Stimulated activated CD8-positive, alpha-beta memory T cell treated with anti-CD3 and anti-CD28 coated beads, Interleukin-15, amount 100 ng/mL, for 24 hours (primary cell): ENCODE results near the gene PDF.

ENCODE experiments used
- DNase-seq: peaks from one replicate; pipeline ENCODE4 v3.0.0-alpha.2; 2020; ENCODE audit warnings: low read depth

PDF gene

DNA sequence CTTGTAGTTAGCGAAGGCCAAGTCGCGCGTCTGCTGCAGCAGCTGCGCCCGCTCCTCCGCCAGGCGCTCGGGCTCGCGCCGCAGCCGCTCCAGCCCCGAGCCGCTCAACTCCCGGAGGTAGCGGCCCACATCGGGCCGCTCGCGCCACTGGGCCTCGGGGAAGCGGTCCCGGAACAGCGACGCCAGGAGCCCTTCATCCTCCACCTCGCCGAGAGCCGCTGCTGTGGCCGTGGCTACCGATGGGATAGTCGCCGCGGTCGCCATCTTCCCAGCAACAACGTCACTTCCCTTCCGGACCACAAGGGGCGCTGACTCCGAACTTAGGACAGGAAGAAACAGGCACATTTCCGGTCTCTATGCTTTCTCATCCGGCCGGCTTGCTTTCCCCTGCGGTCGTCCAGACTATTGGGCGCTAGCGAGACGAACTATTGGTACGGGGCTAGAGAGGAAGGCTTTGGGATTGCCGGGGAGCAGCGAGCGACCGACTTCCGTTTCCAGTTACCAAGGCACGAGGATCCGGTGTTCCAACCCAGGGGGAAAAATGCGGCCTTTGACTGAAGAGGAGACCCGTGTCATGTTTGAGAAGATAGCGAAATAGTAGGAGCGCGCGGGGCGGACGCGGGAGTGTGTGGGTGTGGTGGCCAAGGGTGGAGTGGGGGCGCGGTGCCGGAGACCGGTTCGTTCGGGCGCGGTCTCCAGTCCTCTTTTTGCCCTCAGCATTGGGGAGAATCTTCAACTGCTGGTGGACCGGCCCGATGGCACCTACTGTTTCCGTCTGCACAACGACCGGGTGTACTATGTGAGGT lies 9.1 kb upstream of the PDF start, which contains the start of the genes COG8 and NIP7:
Gene COG8, minus strand, starts transcription at position 276 of the 806 bp plus-strand sequence. Its CDS starts 12 bp downstream, at position 264.
Gene NIP7, plus strand, starts transcription at position 484 of the 806 bp plus-strand sequence. Its CDS starts 58 bp downstream, at position 542.
- peak; percentile 77 for DNase-seq

DNA sequence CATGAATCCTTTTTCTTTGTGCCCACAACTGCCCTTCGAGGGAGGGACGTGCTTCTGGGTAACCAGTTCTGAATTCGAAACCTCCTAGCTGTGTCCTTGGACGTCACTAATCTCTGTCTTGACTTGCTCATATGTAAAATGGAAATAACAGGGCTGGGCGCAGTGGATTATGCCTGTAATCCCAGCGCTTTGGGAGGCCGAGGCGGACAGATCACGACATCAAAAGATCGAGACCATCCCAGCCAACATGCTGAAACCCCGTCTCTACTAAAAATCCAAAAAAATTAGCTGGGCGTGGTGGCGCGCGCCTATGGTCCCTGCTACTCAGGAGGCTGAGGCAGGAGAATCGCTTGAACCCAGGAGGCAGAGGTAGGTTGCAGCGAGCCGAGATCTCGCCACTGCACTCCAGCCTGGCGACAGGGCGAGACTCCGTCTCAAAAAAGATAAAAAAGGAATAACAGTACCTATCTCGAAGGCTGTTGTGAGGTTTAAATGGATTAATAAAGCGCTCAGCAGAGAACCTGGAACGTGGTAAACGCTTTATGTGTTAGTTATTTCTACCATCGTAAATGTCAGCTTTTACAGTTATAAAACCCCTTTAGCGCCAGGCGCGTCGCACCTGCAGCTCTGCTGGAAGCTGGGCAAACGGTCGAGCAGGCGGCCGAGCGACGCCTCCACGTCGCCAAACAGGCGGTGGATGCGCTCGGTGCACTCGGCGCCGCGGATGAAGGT lies 8.3 kb upstream of the PDF start:
- DNase-seq: no peak

DNA sequence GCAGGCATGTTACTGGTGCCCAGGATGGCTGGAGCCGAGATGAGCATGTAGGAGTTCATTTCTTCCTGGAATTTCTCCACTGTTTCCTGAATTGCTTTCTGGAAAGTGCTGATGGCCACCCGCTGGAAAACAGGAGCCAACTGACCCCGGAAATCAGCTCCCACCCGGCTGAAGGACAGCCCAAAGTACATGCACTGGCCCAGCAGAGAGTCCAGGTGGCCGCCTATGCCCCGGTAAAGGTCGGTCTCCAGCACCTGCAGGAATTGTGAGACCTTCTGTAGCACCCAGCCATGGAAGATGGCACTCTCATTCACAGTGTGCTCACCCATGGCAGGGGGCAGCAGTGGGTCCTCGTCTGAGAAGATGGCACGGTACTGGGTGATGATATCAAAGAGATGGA lies 4.3 kb upstream of the PDF start:
- DNase-seq: no peak

DNA sequence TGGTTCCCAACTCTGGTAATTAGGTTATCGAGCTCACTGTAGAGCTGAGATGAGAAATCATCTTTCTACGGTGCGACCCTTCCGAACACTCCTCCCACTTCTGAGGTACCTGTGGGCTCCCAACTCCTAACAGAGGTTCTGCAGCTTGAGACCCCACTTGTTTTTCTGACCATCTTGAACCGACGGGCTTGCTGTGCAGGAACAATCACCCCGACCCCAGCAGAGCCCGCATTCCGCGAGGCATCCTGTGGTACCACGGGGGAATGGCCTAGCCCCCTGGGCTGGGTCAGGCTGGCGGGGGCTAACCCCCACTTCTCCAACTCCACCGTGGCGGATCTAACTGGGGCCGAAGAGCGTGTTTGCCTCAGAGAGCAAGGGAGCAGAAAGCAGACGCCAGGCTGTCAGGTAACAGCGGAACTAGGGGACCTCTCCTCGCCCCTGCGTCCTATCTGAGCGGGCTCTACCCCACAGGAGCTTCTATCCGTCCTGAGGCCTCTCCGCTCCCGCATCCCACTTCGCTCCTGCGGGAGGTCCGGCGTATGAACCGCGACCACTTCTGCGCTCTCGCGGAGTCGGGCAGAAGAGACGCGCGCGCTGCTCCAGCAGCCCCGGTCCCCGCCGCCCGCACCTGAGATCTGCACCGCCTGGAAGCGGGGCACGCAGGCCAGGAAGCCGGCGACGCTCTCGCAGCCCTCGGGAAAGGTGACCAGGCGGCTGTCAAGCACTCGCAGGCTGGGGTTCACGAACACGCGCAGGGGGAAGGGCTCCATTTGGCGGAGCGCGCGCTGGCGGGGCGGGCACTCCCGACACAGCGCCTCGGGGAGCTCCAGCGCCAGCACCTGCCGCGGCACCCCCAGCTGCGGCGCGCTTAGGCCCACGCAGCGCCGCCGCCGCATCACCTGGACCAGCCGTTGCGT lies 761 bp downstream of the PDF start:
- DNase-seq: no peak

DNA sequence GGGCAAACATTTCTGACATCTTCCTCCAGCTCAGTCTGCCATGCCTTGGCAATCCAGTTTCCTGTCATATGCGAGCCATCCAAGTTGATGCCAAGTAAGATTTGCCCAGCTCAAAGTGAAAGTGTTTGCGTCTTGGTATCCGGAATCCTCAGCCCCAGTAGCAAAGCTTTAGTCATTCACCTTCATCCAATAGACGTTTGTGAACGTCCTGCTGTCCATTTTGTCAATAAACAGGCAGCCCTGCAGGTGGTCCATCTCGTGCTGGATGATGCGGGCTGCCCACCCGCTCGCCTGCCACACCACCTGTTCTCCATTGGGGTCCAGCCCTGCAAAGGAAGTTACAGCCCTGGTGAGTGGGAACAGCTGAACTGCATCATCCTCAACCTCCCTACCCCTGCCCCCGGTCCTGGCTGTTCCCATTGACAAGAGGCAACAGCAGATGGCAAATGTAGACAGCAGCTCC lies 1.5 kb downstream of the PDF start:
- no peak for DNase-seq

DNA sequence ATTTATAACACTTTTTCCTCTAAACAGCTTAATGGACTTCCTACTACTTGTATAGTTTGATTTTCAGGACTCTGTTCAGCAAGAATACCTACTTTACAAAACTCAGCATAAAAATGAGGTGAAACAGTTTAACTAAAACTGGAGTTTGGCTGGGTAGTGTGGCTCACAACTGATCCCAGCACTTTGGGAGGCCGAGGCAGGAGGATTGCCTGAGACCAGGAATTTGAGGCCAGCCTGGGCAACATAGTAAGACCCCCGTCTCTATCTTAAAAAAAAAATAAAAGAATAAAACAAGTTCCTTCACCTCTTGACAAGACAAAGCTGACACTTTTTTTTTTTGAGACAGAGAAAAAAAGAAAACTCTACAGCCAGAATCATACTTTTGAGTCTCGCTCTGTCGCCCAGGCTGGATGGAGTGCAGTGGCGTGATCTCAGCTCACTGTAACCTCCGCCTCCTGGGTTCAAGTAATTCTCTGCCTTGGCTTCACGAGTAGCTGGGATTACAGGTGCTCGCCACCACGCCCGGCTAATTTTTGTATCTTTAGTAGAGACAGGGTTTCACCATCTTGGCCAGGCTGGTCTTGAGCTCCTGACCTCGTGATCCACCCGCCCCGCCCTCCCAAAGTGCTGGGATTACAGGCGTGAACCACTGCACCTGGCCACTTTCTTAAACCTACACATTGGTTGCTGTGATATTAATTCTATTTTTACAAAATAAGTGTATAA lies 2.6 kb downstream of the PDF start:
- DNase-seq: no peak

DNA sequence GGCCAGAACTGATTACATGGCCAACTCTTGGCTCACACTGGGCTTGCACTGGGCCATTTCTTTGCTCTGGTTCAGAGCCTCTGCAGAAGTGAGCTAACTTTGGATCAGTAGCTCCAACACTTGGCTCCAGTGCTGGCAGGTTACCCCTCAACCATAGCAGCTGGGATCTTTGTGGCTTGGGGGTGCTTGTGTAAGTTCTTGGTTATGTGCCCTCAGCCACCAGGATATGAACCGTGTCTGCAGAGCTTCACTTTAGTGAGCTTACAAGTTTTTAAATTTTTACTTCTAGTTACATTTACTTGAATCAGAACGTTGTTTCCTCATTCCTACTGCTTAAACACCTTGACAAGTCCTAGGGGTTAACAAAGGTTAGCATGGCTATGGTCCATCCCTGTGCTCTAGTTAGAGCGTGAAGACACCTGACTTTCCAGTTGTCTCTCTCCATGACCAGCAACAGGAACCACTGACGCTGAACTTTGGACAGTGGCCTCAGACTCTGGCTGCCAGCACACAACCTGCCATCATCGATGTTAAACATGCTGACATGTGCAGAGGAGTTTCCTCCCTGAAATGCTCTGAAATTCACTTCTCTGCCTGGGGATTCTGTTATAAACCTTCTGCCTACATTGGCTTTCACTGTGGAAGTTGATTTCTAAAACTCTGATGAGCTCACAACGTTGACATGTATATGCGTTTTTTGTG lies 4.1 kb downstream of the PDF start:
- DNase-seq: no peak

DNA sequence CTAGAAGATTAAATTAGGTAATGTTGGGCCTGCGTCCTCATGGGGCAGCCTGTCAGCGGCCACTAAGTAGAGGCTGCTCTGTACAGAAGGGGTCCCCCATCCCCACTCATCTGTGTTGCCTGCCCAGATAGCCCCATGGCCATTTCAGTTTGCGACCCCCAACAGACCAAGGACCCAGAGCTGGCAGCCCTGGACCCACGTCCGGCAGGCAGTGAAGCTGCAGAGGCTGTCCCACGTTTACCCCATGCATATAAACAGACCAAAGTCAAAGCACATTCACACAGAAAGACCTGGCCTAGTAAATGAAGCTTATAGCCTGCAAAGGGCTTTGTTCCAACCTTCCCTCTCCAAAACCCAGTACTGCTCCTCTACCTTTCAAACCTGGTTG lies 4.6 kb downstream of the PDF start:
- DNase-seq: no peak

DNA sequence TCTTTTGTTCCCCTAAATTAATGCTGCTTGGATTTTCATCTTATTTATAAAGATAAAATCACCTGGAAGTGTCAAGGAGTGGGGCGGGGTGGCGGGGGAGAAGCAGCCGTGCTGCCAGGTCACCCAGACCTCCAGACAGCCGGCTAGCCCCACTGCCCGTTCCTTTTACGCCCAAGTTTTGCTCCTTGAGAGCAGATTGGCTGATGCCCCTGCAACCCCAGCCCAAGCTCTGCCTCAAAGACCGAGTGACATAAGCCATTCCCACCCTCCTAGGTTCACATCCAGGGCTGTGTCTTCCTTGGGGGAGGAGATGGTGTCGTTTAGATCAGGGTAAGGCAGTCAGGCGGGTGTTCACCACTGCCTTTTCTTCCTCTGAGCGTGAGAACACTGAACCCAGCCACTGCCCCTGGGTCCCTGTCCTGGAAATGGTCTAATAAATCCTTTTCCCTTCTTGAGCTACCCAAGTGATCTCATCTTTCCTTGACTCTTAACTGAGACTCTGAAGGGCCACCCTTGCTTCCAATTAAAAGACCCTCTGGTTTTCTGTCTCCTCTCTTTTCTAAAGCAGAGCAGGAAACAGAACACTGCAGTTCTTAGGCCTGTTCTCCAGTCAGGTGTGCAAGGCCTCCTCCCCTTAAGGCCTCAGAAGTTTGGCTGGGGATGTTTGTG lies 5.7 kb downstream of the PDF start:
- no peak for DNase-seq

DNA sequence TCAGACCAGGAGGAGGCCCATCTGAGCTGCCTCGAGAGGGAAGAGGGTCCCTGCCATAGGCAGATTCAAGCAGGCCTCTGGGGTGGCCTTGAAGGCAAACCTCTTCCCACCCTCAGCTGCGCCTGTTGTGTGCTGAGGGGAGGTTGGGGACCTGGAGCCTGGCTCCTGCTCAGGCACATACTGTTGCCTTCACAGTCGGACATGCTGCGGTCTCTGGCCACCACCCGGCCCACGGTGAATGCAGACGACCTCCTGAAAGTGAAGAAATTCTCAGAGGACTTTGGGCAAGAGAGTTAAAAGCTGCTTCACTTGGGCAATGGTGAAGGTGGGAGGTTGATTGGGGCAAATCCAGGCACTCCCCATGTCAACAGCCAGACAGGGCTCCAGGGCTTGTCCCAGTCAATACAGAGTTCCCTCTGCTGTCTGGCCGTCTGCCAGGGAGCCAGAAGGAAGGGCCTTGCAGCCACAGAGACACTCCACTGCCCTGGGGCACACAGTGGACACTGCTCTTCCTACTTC lies 6.3 kb downstream of the PDF start:
- DNase-seq: no peak

DNA sequence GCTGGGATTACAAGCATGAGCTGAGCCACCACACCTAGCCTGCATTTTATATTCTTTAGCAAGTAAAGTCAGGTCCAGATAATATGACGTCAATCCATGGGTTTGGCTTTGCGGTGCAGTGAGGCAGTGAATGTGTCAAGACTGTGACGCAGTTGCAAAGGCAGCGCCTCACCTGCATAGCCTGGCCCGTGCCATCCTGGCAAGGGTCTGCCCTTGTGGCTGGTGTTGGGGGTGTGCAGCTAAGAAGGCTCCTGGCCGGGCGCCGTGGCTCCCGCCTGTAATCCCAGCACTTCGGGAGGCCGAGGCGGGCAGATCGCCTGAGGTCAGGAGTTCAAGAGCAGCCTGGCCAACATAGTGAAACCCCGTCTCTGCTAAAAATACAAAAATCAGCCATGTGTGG lies 7.0 kb downstream of the PDF start:
- DNase-seq: no peak

DNA sequence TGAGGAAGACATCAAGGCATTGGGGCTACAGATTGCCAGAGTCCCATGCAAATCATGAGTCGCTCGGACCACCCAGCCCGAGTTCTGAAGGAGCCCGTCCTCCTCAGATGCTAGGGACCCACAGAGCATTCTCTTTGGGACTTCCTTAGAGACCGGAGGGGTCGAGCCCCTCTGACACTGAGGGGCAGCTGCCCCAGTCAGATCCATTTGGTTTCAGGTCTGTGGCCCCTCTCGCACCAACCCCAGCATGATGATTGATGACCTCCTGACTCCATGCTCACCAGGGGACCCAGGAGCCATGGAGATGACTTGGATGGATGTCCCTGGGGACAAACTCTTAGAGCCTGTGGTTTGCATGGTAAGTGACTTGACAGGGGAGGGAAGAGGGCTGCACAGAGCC lies 8.0 kb downstream of the PDF start:
- no peak for DNase-seq

DNA sequence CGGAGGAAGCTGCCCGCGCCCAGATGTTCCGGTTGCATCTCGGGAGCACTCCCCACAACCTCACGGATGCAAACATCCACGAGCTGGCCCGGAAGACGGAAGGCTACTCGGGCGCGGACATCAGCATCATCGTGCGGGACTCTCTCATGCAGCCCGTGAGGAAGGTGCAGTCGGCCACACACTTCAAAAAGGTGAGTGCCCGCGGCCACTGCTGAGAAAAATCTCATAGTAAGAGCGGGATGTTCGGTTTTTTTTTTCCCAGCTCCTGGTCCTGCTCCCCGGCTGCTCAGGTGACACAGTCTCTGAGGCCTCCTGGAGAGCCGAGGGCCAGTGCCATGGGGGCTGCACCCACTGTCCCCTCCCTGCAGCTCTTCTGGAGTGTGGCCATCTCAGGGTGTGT lies 9.3 kb downstream of the PDF start:
- no peak for DNase-seq

DNA sequence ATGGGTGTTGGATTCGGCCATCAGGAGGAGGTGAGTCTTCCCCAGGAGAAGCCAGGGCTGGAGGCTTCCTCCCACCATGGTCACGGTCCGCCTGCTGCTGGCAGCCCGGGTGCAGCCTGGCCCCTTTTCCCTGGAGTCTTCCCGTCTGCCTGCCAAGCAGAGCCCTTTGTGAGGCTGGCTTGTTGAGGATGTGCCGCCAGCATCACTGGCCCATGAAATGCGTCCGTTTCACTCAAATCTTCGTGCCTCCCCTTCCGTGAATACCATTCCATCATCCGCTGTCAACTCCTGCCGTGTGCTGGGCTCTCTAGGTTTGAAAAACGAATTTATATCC lies 9.7 kb downstream of the PDF start:
- no peak for DNase-seq

DNA sequence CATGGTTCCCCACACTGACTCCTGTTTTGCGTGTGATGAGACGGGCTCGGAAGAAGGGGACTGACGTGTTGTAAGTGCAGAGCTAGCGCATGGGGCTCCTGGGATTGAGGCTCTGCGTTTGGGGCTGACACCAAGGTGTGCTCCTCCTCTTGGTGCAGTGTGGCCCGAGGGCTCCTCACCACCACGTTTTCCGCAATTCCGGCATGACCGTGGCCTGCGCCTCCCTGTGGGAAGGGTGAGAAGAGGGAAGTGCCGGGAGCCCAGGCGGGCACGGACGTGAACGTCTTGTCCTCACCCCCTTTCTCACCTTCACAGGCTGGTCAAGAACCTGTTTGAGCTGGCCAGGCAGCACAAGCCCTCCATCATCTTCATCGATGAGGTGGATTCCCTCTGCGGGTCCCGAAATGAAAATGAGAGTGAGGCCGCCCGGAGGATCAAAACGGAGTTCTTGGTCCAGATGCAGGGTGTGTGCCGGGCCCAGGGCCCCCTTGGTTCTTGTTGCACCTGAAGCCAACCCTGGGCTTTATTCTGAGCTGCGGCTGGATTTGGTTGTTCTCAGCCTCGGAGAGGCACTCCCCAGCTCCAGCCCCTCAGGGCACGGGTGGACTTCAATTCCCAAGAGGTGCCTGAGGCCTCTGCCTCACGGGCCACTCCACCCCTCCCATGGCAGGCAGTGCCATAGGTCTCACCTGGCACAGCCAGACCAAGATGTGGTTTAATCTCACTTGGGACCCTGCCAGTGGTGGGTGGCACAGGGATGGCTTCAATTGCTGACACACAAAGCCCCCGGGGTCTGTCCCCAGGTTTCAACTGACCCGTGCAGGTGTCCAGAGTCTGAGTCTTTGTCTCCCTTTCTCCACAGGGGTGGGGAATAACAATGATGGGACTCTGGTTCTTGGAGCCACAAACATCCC lies 10.3 kb downstream of the PDF start:
- no peak for DNase-seq

DNA sequence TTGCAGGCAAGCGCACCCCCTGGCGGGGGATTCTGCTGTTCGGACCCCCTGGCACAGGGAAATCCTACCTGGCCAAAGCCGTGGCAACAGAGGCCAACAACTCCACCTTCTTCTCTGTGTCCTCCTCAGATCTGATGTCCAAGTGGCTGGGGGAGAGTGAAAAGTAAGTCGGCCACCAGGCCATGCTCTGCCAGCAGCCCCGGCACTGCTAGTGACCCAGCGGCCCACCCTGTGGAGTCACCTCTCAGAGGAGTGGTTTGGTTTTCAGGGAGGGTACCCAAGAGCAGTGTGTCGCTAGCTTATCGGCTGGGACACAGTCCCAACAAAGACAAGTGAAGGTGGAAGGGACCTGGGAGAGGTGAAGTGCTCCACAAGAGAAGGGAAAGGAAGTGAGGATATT lies 11.0 kb downstream of the PDF start:
- DNase-seq: no peak

DNA sequence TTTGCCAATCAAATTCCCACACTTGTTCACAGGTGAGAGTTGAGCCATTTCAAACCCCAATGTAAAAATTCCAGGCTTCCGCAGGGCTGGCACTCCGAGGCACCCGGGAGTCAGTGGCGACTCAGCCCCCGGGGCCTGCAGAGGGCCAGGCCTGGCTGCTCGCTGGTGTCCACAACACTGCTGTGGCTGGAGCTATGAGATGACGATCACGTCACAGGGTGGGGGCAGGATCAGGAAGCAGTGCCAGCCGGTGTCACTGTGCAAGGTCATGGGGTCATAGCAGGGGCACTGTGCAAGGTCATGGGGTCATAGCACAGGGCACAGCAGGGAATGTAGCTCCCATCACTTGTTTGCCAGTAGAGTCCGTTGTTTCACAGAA lies 11.5 kb downstream of the PDF start:
- DNase-seq: no peak

DNA sequence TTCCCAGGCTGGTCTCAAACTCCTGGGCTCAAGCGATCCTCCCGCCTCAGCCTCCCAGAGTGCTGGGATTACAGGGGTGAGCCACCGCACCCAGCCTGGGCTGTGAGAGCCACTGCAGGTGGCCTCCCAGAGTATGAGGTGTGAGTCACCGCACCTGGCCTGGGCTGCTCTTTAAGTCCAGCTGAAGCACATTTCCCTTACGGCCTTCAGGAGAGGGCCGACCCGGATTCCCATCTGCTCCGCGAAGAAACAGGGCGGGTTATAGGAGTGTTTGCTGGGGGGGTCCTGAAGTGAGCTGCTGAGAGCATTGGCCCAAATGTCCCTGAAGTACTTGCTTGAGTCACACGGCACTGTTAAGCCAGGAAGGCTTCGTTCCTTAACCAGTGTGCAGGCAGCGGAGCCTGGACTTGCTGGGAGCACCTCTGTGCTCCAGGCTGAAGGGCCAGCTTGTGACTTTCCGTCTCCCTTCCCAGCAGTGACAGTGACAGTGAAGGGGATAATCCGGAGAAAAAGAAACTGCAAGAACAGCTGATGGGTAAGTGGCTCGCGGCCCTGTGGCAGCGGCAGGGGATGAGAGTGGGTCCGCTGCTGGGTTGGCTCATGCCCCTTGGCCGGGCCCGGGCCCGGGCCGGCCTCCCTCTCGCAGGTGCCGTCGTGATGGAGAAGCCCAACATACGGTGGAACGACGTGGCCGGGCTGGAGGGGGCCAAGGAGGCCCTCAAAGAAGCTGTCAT lies 12.0 kb downstream of the PDF start:
- no peak for DNase-seq
